Astrocyte of the spinal cord (primary cell): ENCODE measurements around the gene NGLY1.

Experiments
- DNase-seq: peaks from one replicate; pipeline ENCODE4 v3.0.0; 2011; ENCODE audit warnings: low read depth, low spot score
- H3K4me3 ChIP-seq: 2 replicates; pipeline ENCODE4 v1.5.1; 2011; ENCODE audit warnings: low read depth, mild to moderate bottlenecking, low read length, moderate library complexity
- CTCF ChIP-seq: IDR thresholded peaks from 2 replicates; pipeline ENCODE4 v1.5.1; 2012; ENCODE audit warnings: low read depth, mild to moderate bottlenecking, low read length, inconsistent platforms
- in situ Hi-C: cut with HindIII; loops from 2 replicates; pipeline ENCODE4 v1.10.0; 2017; ENCODE audit warnings: low sequenced_read_pairs

The NGLY1 gene

GRCh38 chr3:25744470-25744869 lies 38.8 kb downstream of the NGLY1 start:
- in situ Hi-C loops, result no loop called here
- no peak for DNase-seq
- peak; percentile 4 for TF ChIP-seq CTCF
- no peak overlapping the region for H3K4me3 ChIP-seq

- DNase-seq, result no peak
- H3K4me3 ChIP-seq, result no peak overlapping the region
- TF ChIP-seq CTCF, result no peak
- in situ Hi-C loops, result no loop called here
Measured at GRCh38 chr3:25728101-25728500, 55.1 kb downstream of the NGLY1 start.

GRCh38 chr3:25727316-25727715 lies 55.9 kb downstream of the NGLY1 start:
- no peak for TF ChIP-seq CTCF
- no peak overlapping the region for H3K4me3 ChIP-seq
- no peak for DNase-seq
- in situ Hi-C loops, result no loop called here

- no peak for DNase-seq
- TF ChIP-seq CTCF, result no peak
- in situ Hi-C loops, result no loop called here
- no peak overlapping the region for H3K4me3 ChIP-seq
Measured at GRCh38 chr3:25725810-25726209, 57.4 kb downstream of the NGLY1 start.

- no peak for DNase-seq
- in situ Hi-C loops, result no loop called here
- H3K4me3 ChIP-seq, result no peak overlapping the region
- TF ChIP-seq CTCF, result no peak
Measured at GRCh38 chr3:25724948-25725645, 58.1 kb downstream of the NGLY1 start.

GRCh38 chr3:25723802-25724201 lies 59.4 kb downstream of the NGLY1 start:
- no peak for TF ChIP-seq CTCF
- in situ Hi-C loops, result no loop called here
- no peak for DNase-seq
- H3K4me3 ChIP-seq, result no peak overlapping the region
